Measurements from ENCODE around the gene INO80D. TPM values are rescaled to one million over a fixed set of nuclear protein-coding genes. Genes with fewer than 3 reads are reported as not detected.
A peak's percentile ranks its signal among the peaks of the same experiment; 100 is the strongest.

INO80D gene
- total and polyA plus RNA-seq, 3 donors from 2014 or later = 5.3 to 31.6 (median 28.2) TPM

DNA sequence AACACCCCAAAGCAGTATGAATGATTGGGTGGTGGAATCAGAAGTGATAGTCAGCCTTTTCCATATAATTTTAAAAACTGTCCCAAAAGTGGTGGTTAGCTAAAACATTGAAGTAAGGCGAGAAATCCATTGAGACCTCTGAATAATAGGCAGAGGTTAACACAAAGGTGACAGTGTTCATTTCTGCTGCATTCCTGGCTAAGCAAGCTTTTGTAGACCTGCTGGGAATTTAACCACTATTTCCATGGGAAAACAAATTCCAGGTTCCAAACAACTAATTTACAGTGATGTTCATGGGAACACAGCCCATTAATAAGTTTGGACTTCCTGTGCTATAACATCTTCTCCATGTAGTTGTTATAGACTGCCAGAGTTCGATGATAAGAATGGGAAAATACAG, 6.3 kb upstream of the INO80D start:
- Histone ChIP-seq H3K9me3 (no peaks in the 10 kb centered on the region), H3K27me3 (no peaks in the 10 kb centered on the region), H3K4me1 (peaks cover 5% of the 10 kb centered on the region), H3K27ac (no peak overlapping the region), H3K4me3 (no peak overlapping the region), H3K36me3 (ENCODE audit: low read depth, missing control alignments) (no peaks in the 10 kb centered on the region)
- WGBS, 2 donors = 81 to 86% methylated on average over 2 of the region's 2 CpGs
- no peak for DNase-seq
- intact Hi-C loops (cut with DNase I; ENCODE audit: low total_unique reads) = no loop called here
- TF ChIP-seq POLR2A (IDR thresholded peaks at IDR 0.05) = no peak
- TF ChIP-seq, protein P1, sequence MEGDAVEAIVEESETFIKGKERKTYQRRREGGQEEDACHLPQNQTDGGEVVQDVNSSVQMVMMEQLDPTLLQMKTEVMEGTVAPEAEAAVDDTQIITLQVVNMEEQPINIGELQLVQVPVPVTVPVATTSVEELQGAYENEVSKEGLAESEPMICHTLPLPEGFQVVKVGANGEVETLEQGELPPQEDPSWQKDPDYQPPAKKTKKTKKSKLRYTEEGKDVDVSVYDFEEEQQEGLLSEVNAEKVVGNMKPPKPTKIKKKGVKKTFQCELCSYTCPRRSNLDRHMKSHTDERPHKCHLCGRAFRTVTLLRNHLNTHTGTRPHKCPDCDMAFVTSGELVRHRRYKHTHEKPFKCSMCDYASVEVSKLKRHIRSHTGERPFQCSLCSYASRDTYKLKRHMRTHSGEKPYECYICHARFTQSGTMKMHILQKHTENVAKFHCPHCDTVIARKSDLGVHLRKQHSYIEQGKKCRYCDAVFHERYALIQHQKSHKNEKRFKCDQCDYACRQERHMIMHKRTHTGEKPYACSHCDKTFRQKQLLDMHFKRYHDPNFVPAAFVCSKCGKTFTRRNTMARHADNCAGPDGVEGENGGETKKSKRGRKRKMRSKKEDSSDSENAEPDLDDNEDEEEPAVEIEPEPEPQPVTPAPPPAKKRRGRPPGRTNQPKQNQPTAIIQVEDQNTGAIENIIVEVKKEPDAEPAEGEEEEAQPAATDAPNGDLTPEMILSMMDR (IDR thresholded peaks at IDR 0.05) = no peak

DNA sequence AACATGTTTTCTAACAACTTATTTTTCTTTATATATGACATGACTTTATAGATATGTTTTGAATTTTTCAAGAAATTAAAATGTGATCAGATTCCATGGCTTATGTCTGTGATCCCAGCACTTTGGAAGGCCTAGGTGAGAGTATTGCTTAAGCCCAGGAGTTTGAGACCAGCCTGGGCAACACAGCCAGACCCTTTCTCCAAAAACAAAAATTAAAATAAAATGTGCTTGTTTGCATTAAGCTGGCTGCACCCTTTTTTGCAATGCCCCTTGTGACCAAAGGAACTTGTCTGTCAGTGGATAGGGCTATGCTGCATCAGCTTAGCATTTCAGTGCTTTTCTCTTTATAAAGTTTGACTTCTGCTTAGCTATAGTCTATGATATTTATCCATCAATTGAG, 2.3 kb upstream of the INO80D start:
- Histone ChIP-seq H3K4me3 (no peak overlapping the region), H3K36me3 (ENCODE audit: low read depth, missing control alignments) (no peaks in the 10 kb centered on the region), H3K27ac (no peak overlapping the region), H3K9me3 (no peaks in the 10 kb centered on the region), H3K27me3 (no peaks in the 10 kb centered on the region), H3K4me1 (peaks cover 17% of the 10 kb centered on the region)
- no peak for DNase-seq
- no peak for TF ChIP-seq POLR2A (IDR thresholded peaks at IDR 0.05)
- TF ChIP-seq, protein P1 (IDR thresholded peaks at IDR 0.05) = no peak
- intact Hi-C loops (cut with DNase I; ENCODE audit: low total_unique reads) = no loop called here

DNA sequence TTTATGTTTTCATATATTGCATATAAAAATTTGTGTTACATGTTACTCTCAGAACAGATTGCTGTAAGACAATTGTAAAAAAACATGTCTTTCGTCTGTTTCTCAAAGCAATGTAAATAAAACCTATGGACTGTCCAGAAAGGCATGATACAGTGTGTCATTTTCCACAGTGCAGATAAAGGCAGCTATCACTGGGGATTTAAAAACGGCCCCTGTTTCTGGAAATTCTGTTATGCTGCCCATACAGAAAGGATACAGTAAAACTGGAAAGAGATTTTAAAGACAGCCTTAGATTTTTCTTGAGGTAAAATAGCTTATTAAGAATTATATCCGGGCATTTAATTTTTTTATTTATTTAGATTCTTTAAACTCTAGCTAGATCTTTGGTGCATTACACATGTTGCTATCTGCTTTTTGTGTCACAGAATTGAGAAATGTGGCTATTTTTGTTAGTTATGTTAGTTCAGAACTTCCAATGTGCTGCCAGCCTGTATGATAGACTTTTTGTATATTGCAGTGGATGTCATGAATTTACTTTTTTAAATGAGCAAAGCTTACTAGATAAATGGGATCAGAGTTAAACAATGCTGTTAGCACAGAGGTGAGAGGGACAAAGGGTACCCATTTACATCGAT, 859 bp upstream of the INO80D start:
- Histone ChIP-seq H3K9me3 (no peaks in the 10 kb centered on the region), H3K4me1 (peaks cover 17% of the 10 kb centered on the region), H3K27me3 (no peaks in the 10 kb centered on the region), H3K27ac (peak overlapping the region; percentile 99), H3K4me3 (peak overlapping the region; percentile 81), H3K36me3 (ENCODE audit: low read depth, missing control alignments) (no peaks in the 10 kb centered on the region)
- intact Hi-C loops (cut with DNase I; ENCODE audit: low total_unique reads) = no loop called here
- TF ChIP-seq, protein P1 (IDR thresholded peaks at IDR 0.05) = no peak
- TF ChIP-seq POLR2A (IDR thresholded peaks at IDR 0.05) = no peak
- DNase-seq = no peak
- WGBS, 2 donors = 3% methylated on average over 4 of the region's 4 CpGs

DNA sequence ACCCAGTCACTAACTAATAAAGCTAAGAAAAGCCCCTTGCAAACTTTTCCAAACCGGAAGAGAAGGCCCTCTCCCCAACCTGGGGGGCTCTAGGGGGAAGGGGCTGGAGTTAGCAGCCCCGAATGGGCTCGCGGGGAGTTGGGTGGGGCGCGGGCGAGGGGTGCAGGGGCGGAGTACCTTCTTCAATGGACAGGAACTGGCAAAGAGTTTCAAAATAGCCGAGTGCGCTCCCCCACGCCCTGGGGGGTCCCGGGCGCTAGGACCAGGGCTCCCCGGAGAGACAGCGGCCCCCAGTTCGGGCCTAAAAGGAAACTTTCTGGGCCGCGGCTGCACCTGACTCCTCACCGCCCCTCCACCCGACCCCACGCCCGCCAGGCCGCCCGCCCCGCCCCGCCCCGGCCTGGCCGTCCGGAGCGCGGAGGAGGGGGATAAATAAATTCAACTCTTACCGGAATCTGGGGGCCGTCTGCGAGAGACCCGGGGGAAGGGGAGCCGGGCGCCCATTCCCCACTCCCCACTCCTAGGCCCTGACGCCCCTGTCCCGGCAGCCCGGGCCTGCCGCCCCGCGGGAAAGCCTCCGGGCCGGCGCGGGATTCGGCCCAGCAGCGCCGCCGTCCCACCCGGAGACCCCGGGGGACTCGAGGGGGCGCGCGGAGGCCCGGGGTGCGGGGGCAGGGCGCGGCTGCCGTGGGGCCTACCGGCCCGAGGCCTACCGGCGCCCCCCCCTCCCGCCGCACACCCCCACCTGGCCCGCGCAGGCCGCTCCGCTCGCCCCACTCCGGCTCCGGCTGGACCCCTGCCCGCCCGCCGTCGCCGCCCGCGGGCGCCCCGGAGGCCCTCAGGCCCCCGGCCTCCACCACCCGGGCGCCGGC, 868 bp downstream of the INO80D start:
- Histone ChIP-seq H3K4me3 (peak overlapping the region; percentile 81), H3K27ac (peak overlapping the region; percentile 99), H3K4me1 (peaks cover 17% of the 10 kb centered on the region), H3K9me3 (no peaks in the 10 kb centered on the region), H3K36me3 (ENCODE audit: low read depth, missing control alignments) (no peaks in the 10 kb centered on the region), H3K27me3 (no peaks in the 10 kb centered on the region)
- 1 to 7% methylated on average over 3 to 35 of the region's 88 CpGs for whole genome bisulfite sequencing, 2 donors
- peak; percentile 45 for DNase-seq
- TF ChIP-seq POLR2A (IDR thresholded peaks at IDR 0.05) = no peak
- TF ChIP-seq, protein P1 (IDR thresholded peaks at IDR 0.05) = no peak
- intact Hi-C loops (cut with DNase I; ENCODE audit: low total_unique reads) = no loop called here

Measured in testis (tissue), 3 donors.